Stimulated activated CD8-positive, alpha-beta memory T cell treated with anti-CD3 and anti-CD28 coated beads, Interleukin-4, amount 100 ng/mL, for 4 hours (primary cell): ENCODE data around the gene STARD3NL.

Experiments
- DNase-seq, 2 donors: peaks; one replicate each; pipeline ENCODE4 v3.0.0-alpha.2; 2020; ENCODE audit warnings: low read depth in 2 of 2, low spot score in 1 of 2

Gene STARD3NL

DNA sequence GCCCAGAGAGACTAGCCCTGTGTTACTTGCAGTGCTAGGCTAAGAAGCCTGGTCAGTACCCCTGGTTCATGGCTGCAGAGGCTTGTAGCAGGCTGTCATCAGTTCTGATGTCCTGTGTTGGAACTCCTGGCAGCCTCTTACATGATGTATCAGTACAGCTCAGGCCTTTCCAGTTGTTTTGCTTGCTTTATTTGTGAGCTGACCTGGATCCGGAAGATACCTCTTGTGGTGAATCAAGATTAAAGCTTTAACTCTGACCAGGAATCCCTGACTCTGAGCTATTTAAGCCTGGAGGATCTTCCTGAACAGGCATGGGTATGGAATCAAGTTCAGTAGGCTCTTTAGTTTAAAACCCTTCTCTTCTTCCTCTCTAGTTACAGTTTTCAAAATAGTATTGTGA, 4.4 kb downstream of the STARD3NL start:
- no peak for DNase-seq

DNA sequence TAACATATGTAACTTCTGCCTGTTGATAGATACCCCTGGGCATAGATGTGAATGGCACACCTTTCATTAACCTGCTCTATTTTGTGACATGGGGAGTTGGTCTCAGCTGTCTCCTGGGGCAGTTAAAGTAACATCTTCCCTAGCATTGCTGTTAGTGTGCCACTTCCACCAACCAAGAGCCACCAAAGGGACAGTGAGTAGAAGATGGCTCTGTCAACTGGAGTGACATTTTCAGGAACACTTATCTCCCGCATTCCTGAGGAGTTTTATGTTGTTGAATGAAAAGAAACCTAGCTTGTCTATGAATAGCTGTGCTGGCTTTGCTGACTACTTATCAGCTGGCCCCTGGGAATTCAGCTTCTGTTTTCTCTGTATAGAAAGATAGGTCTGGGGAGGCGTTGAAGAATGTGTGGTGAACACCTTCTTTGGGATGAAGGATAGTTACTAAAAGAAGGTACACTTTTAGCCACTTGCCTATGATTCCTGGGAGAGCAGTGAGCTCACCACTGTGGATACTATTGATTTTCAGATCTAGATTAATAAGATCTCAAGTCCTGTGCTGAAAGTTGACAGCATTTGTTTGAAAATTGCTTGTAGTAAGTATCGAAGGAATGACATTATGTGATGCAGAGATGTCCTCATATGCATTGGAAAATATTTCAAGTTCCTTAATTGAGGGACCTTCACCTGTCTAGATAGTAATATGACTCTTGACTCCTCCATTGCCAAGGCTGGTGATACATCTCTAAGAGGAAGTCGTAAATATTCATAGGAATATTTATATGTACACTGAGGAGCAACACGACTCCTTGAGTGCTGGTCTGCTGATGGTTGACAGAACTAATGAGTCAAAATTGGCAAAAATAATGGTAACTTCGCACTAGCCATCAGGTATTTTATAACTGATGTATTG, 7.6 kb downstream of the STARD3NL start:
- no peak for DNase-seq

DNA sequence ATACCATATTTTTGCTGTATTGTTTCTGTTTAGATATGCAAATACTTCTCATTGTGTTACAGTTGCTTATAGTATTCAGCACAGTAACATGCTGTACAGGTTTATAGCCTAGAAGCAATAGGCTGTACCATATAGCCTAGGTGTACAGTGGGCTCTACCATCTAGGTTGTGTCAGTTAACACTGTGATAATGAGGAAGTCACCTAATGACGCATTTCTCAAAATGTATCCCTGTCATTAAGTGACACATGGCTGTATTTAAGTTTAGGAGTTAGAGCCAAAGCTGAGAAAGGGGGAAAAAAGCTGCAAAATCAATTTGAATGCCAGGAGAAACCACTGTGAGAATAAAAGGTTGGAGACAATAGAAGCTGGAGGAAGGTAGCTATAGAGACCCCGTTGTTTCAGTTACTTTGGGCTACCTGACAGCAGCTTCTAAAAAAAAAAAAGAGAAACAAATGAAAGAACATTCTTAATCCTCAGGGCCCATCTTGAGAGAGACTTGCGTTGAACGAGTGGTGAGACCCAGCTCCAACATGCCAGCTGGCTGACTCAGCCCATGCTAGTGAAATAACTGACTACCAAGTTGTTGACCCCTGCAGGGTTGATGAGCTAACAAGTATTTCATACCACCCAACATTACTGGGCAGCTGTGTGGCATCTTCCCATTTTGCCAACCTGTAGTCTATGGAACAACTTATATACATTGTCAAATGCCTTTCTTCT, 8.7 kb downstream of the STARD3NL start:
- DNase-seq, result no peak

DNA sequence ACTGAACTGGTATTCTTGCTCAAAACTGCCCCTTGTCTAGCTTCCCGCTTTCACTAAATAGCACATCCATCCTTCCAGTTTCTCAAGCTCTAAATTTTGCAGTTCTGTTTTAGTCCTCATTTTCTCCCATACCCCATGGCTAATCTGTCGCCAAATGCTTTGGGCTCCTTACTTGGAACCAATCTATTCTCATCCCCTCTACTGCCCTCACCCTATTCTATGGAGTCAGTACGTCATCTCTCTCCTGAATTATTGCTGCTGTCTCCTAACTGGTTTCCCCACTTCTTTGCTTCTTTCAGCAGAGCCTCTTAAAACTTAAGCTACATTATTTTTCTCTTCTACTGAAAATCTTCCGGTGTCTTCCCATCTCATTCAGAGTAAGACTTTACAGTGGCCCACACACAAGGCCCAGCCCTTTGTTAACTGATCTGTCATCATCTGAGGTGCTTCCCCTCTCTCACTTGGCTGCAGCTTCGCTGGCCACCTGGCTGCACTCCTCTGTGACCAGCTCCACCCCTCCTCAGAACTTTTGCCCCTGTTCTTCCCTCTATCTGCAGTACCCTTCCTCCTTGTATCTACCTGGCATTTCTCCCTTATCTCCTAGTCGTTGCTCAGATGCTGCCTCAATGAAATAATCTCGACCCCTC, 9.9 kb downstream of the STARD3NL start:
- no peak for DNase-seq

DNA sequence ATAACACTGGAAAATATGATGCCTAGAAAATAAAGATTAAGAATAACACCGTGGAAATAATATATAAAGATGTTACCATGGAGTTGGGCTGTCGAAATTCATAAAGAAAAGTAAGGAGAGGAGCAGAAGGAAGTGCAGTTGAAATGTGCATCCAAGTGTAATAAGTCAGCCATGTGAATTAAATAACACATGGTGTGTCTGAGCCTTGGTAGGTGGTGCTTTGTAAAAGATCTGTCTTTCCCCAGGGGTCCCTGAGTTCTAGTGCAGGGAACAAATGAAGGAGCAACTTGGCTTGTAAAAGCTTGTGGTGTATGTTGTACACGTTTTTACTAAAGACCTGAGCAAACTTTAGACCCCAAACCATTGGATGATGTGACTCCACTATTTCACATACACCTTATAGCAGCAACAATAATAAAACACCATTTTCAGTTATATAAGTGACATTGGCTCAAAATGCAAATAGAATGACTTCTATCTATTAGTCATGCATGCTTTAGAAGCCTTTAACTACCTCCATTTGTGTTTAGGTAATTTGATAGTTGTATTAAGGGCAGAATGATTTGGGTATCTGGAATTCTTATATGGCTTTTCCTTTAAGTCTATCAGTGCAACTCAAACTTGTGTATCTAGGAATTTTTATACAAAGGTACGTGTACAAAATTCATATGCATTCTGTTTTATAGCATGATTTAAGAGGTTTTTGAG, 11.3 kb downstream of the STARD3NL start:
- DNase-seq, result no peak

DNA sequence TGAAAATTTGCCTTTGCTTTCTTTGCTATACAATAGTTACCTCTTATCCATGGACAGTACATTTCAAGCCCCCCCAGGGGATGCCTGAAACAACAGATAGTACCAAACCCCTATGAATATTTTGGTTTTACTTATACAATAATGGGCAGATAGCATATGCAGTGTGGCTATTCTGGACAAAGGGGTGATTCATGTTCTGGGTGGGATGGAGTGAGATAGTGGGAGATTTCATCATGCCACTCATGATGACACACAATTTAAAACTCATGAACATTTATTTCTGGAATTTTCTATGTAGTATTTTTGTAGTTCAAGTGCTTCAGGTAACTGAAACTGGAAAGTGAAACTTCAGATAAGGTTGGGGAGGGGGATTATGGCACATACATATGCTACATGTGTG, 12.0 kb downstream of the STARD3NL start:
- no peak for DNase-seq

DNA sequence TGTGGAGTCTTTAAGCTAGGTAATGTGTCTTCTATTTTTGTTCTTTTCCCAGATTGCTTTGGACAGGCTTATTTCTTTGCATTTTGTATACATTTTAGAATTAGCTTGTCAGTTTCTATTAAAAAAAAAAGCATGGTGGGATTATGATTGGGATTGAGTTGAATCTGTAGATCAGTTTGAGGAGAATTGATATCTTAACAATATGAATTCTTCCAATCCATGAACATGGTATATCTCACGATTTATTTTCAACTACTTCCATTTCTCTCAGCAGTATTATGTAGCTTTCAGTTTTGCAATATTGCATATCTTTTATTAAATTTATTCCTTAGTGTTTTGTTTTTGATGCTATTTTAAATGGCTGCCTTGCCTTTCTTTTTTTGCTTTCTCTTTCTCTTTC, 13.7 kb downstream of the STARD3NL start:
- DNase-seq, result no peak

DNA sequence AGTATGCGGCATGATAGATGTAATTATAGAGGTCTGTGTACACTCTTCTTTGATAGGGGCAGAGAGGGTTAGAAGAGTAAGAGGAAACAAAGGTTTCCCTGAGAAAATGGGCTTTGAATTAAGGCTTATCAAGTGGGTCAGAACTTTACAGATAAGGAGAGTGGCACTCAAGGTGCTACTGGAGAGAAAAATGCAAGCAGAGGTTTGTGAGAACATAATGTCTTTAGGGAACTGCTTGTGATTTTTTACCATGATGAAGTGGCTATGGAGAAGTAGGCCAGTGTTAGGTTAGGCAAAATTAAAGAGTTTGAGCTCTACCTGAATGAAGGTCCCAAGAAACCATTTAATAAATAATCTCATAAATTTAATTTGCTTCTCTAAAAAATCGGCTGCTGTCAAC, 14.3 kb downstream of the STARD3NL start:
- DNase-seq, result no peak

DNA sequence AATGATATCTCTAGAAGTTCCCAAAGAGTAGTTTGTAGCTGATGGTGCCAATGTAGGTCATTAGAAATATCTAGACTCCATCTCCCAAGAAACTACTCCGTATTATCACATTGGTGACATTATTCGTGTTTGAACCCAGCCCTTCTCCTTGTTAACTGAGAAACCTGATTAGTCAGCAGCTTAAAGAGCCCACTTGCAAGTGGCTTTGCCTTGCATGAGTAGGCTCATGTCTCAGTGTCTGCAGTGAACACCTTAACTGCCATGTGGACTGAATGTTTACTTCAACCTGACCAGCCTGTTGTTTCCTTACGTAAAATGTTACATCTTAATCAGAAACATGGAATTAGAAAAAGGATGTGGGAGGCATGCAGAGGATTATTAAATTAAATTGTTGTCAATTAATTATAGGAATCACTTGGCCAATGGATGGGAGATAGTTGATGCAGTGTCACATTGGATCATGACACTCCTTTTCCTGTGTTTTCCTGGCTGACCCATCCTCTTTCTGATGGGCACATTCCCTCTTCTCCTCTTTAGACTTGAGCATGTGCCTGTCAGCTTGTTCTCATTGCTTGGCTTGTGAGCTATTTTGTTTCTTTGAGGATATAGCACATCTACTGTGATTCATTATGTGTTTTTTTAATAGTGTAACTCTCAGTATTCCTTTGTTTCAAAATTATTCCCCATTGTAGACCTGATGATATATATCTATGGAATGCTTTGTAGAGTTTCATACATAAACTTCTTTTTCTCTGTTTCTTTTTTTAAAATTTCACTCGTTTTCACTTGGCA, 18.0 kb downstream of the STARD3NL start:
- no peak for DNase-seq

DNA sequence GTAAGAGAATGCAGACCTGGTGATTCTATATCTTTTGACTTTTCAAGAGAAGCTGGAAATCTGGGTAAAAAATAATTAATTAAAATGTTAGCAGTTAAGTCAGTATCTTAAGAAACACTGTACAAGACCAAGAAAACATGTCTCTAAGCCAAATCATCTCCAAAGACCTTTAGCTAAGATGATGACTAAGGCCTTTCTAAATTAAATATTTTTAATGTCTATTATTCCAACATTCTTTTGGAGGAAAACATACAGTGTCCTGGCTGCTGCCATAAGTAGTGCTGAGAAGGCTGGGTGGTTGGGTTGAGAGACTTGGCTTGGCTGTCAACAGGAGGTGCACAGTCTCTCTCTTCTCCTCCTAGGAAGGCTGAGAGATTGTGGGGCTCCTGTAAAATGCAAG, 20.3 kb downstream of the STARD3NL start:
- DNase-seq, result no peak

DNA sequence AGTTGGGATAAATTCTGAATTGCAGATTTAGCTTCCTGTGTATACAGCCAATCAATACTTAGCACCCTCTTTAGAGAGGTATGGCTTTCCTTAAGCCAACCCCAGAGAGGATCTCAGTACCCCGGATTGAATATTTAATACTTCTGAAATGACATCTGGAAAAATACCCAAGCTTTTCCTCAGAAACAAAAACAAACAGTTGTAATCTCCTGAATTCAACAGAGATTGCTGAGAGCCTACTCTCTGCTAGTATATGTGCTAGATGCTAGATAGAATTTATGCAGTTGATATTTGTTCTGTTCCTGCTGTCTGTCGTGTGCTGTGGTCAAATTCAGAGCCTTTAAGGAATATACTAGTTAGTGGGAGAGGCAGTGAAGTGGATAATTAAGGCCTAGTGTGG, 21.1 kb downstream of the STARD3NL start:
- DNase-seq, result no peak

DNA sequence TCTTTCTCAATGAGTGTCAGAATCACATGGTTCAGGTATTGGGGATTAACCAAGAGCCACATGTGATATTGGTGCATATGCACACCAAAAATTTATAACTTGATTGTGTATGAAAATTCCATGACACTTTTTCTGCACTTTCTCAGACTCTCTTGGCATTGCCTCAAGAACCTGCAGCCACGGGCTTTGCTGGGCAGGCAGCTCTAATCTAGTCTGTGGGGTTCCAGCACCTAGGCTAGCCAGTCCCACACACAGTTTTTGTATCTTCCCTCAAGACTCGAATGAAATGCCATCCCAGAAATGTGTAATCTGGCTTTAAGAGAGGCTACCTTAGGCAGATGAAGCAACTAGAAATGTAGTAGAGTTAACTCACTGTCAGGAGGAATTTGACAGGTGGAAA, 21.7 kb downstream of the STARD3NL start:
- DNase-seq, result no peak

DNA sequence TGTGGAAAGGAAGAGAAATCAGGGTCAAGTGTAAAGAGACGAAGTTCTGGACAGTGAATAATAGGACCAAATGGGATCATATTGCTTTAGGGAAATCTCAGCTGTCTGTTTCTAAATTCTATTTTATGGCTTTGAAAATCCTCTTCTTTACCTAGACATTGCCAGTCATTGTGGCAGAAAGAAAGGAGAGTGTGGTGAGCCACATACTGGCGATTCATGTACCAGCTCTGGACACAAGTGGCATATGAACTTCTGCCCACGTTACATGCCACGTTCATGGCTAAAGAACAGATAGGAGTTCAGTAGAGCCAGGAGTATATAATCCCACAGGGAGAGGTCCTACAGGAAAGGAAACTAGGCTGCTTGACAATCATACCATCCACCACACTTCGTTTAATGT, 28.0 kb downstream of the STARD3NL start:
- no peak for DNase-seq

DNA sequence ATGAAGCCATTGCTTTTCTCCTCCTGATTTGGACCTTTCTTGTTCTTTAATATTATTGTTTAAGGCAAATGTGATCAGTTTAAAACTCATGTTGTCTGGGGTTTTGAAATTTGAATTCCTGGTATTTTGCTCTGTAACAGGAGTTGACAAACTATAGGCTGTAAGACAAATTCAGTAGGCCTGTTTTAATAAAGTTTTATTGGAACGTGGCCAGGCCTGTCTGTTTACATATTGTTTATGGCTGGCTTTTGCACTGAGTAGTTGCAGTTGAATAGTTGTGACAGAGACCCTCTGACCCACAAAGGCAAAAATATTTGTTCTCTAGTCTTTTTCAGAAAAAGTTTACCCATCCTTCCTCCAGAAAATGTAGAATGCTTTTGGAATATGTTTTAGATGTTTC, 29.8 kb downstream of the STARD3NL start:
- DNase-seq, result no peak

DNA sequence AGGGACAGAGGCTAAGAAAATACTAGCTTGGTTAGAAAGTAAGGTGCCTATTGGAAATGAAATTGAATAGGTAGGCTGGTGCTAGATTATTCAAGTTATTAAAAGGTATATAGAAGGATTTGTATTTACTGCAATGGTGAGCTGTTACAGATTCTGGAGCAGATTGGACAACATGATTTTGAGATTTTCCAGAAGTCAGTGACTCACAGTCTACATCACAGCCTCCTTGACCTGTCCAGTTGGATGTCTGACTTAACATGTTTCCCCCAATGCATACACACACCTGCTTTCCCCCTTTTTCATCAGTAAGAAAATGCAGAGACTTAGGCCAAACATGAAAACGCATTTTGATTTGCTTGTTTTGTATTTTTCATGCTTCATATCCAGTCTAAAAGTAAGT, 33.4 kb downstream of the STARD3NL start:
- DNase-seq, result no peak

DNA sequence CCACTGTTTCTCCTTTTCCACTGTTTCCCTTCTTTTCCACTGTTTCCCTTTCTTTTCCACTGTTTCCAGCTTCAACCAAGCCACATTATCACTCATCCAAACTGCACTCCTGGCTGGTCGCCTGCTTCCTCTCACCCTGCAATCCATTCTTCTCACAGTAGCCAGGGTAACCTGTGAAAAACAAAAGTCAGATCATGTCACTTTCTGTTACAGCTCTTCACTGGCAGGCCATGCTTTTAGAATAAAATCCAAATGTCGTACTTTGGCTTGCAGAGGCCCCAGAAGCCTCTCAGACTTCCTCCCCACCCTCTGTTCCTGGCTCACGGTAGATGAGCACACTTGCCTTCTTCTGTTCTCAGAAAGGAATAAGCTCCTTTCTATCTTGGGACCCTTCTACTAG, 33.9 kb downstream of the STARD3NL start:
- no peak for DNase-seq

DNA sequence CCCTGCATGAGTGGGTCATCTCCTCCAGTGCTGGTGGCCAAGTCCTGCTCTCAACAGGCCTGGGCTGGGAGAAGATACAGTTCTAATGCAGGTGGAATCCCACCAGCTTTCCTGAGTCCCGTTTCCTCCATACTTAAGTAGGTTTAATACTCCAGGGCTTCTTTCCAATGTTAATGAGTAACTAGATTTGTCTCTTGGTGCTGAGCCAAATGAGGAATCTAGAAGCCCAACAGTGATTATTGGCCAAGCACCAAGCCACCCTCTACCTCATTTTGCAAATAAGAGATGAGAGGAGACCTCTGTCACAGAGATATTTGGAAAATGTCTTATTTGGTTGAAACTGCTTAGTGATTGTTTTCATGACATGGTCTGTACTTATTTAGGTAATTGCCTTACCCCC, 37.1 kb downstream of the STARD3NL start:
- no peak for DNase-seq

DNA sequence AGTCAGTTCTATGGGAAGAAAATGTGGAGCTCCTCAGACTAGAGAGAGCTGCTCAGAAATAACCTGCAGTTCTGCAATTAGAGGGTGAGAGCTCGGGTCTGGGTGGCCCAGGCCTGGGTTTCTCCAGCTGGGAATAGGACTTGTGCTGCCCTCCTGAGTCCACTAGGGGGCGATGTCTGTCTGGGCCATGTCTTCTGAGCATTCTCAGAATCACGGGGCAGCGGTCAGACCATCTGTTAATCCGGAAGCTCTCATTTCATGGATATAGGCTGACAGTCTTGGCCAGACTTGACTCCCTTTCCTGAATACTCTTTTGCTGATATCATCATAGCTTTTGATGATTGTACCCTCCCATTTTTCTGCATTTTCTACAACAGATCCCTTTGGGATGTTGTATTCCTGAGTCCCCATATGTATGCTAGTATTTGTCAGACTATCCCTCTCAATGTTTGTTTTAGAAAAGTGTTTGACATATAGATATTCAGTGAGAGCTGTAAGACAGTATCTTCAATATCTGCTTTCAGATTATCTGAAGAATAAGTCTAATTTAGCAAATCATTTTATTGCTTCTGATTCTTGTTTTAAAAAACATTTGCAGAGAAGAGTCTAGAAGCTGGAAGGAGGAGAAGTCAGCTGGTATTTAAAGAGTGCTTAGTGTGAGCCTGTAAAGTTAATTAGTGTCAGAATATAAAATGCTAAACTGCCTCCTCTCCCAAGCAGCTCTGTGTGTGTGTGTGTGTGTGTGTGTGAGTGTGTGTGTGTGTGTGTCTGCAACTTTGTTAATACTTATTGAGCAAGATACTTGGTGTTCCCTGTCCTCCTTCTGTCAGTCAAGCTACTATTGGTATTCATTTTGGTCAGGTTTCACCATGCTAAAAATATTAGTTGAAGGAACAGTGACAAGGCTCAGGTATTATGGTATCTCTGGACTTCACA, 38.0 kb downstream of the STARD3NL start:
- DNase-seq, result peak; percentile 50 to 53

DNA sequence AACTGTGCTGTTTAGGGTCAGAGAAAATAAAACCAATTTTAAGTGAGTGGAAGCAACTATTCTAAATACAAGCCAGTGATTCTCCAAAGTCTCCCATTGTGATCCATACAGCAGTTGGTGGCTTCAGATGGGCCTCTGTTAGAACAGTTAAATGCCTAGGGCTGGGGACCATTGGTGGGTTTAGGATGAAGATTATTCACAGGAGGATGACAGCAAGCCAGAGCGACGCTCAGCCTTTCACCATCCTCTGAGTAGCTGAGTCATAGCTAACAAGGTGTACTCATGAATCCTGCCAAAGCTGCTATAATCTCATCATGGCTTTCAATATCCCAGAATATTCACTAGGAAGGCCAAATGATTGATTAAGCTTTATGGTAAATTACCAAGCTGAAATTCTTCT, 39.6 kb downstream of the STARD3NL start:
- DNase-seq, result no peak

DNA sequence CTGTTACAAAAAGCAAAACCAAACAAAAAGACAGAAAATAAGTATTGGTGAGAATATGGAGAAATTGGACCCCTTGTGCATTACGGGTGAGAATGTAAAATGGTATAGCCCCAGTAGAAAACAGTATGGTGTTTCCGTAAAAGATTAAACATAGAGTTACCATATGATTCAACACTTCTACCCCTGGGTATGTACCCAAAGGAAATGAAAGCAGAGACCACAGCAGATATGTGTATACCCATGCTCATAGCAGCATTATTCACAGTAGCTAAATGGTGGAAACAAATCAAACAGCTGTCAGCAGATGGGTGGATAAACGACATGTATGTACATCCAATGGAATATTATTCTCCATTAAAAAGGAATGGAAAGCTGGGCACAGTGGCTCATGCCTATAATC, 42.4 kb downstream of the STARD3NL start:
- DNase-seq, result no peak
